ENCODE data around the gene RIGI.

DNA sequence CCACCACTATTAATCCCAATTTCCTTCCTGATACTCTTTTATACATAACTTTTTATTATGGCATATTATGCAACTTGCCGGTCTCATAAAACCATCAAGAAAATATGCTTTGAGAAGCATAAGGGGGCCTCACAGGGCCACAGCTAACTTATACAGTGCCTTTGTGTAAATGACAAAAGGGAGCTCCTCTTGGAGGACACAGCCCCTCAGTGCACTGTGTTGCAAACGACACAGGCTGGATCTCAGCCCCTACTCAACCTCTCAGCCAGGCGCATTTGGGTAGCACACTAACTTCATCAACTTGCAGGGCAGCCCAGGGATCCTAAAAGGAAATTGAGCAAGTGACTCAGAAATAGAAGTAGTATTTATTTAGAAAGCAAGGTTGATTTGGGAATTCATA, 35.4 kb downstream of the RIGI start:
- TF ChIP-seq, protein P1, sequence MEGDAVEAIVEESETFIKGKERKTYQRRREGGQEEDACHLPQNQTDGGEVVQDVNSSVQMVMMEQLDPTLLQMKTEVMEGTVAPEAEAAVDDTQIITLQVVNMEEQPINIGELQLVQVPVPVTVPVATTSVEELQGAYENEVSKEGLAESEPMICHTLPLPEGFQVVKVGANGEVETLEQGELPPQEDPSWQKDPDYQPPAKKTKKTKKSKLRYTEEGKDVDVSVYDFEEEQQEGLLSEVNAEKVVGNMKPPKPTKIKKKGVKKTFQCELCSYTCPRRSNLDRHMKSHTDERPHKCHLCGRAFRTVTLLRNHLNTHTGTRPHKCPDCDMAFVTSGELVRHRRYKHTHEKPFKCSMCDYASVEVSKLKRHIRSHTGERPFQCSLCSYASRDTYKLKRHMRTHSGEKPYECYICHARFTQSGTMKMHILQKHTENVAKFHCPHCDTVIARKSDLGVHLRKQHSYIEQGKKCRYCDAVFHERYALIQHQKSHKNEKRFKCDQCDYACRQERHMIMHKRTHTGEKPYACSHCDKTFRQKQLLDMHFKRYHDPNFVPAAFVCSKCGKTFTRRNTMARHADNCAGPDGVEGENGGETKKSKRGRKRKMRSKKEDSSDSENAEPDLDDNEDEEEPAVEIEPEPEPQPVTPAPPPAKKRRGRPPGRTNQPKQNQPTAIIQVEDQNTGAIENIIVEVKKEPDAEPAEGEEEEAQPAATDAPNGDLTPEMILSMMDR (IDR thresholded peaks at IDR 0.05), result no peak
- no peak for TF ChIP-seq EZH2 (IDR thresholded peaks at IDR 0.05; ENCODE audit: borderline replicate concordance, insufficient read depth, low read depth, low read length, poor library complexity, severe bottlenecking)
